ENCODE data around the gene PDE6B. TPM values are rescaled to one million over a fixed set of nuclear protein-coding genes. Genes with fewer than 3 reads are reported as not detected.

The PDE6B gene
- total and polyA plus RNA-seq, 2 of the 13 experiments (the other 11 are each of a cell fraction or from before 2014, with no cell fraction given) = 0.38 to 0.40 TPM

- in situ Hi-C loops (cut with HindIII; ENCODE audit: extremely low pct_ligation_motif_present, low pct_unique_long_range_greater_than_20kb) (no loop called here), intact Hi-C loops (cut with micrococcal nuclease; ENCODE audit: unreplicated experiment) (no loop called here)
- Histone ChIP-seq H3K9me3 (ENCODE audit: low read length) (no peaks in the 10 kb centered on the region), H3K27ac (ENCODE audit: extremely low read length, insufficient read depth, low read length) (no peak overlapping the region), H3K4me1 (ENCODE audit: insufficient read depth, low read length) (peaks cover 62% of the 10 kb centered on the region), H3K79me2 (ENCODE audit: insufficient read depth, low read length) (no peaks in the 10 kb centered on the region), H3K4me2 (ENCODE audit: low read depth, low read length) (no peak overlapping the region), H3K4me3 (replicated peaks in 1 of 3; ENCODE audit: insufficient read depth in 1 of 3, low read depth in 2 of 3, low read length in 3 of 3) (no peak overlapping the region), H4K20me1 (ENCODE audit: insufficient read depth, low read length) (no peaks in the 10 kb centered on the region), H3K27me3 (ENCODE audit: control insufficient read depth in 1 of 2, insufficient read depth in 2 of 2, low read length in 2 of 2) (peaks cover 18 to 68% of the 10 kb centered on the region in 2 experiments), H3K9ac (ENCODE audit: insufficient read depth, low read depth, low read length) (no peak overlapping the region), H2AFZ (ENCODE audit: low read length) (no peak overlapping the region), H3K36me3 (replicated peaks in 1 of 2; ENCODE audit: control insufficient read depth in 1 of 2, insufficient read depth in 2 of 2, low read length in 2 of 2) (no peaks in the 10 kb centered on the region)
- WGBS (ENCODE audit: low lambda C conversion rate) = 75% methylated on average over 22 of the region's 35 CpGs
- DNase-seq (ENCODE audit: low spot score) (no peak), FAIRE-seq (no peak), ATAC-seq (no peak)
- ChIA-PET POLR2A (no interaction called here), CTCF (ENCODE audit: low intra/inter-chr PET ratio, low total read pairs) (no interaction called here)
- TF ChIP-seq, protein P1, sequence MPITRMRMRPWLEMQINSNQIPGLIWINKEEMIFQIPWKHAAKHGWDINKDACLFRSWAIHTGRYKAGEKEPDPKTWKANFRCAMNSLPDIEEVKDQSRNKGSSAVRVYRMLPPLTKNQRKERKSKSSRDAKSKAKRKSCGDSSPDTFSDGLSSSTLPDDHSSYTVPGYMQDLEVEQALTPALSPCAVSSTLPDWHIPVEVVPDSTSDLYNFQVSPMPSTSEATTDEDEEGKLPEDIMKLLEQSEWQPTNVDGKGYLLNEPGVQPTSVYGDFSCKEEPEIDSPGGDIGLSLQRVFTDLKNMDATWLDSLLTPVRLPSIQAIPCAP (CRISPR knock-in tag; IDR thresholded peaks at IDR 0.05; ENCODE audit: low read depth) = no peak
- no TSS peak for BruUV-seq (replicated peaks)
These were observed 27.9 kb downstream of the PDE6B start for GRCh38 chr4:653080-653821.

DNA sequence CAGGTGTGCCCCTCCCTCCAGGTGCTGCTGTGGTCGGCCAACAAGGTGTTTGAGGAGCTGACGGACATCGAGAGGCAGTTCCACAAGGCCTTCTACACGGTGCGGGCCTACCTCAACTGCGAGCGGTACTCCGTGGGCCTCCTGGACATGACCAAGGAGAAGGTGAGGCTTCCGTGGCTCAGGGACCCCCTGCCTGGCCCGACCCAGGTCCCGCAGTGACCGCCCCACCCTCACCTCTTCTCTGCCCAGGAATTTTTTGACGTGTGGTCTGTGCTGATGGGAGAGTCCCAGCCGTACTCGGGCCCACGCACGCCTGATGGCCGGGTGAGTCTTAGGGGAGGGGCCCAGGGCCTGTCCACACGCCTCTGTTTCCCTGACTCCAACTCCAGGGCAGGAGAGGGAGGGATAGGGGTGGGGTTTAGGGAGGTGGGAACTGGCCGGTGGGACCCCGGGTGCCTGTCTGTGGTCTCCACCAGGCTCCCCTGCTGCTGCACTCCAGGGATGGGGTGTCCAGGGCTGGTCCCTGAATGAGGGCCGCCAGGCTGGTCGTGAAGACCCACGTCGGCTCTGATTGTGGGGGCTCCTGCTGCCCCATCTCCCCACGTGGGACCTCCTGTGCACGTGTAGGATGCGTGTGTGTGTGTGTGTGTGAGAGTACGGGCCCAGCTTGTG lies 28.6 kb downstream of the PDE6B start:
- in situ Hi-C loops (cut with HindIII; ENCODE audit: extremely low pct_ligation_motif_present, low pct_unique_long_range_greater_than_20kb) = no loop called here
- CTCF ChIA-PET (ENCODE audit: low intra/inter-chr PET ratio, low total read pairs) = no interaction called here
- TF ChIP-seq MBD4 (IDR thresholded peaks at IDR 0.05; ENCODE audit: borderline replicate concordance, low read length) = no peak
- TF ChIP-seq FOXK1 (CRISPR knock-in tag; IDR thresholded peaks at IDR 0.05; ENCODE audit: borderline replicate concordance, low read depth) = no peak
- TF ChIP-seq CBFB (CRISPR knock-in tag; IDR thresholded peaks at IDR 0.05) = no peak
- no peak for TF ChIP-seq SMAD9 (CRISPR knock-in tag; IDR thresholded peaks at IDR 0.05)
- TF ChIP-seq, protein P2, sequence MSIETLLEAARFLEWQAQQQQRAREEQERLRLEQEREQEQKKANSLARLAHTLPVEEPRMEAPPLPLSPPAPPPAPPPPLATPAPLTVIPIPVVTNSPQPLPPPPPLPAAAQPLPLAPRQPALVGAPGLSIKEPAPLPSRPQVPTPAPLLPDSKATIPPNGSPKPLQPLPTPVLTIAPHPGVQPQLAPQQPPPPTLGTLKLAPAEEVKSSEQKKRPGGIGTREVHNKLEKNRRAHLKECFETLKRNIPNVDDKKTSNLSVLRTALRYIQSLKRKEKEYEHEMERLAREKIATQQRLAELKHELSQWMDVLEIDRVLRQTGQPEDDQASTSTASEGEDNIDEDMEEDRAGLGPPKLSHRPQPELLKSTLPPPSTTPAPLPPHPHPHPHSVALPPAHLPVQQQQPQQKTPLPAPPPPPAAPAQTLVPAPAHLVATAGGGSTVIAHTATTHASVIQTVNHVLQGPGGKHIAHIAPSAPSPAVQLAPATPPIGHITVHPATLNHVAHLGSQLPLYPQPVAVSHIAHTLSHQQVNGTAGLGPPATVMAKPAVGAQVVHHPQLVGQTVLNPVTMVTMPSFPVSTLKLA (IDR thresholded peaks at IDR 0.05) = no peak
- TF ChIP-seq HNRNPUL1 (IDR thresholded peaks at IDR 0.05; ENCODE audit: low read depth, low read length) = no peak
- TF ChIP-seq ZKSCAN1 (IDR thresholded peaks at IDR 0.05; ENCODE audit: low read length) = no peak
- TF ChIP-seq ZC3H4 (CRISPR knock-in tag; IDR thresholded peaks at IDR 0.05; ENCODE audit: borderline replicate concordance) = no peak
- TF ChIP-seq ETV5 (CRISPR knock-in tag; IDR thresholded peaks at IDR 0.05; ENCODE audit: borderline replicate concordance) = no peak
- no peak for TF ChIP-seq ZNF264 (CRISPR knock-in tag; IDR thresholded peaks at IDR 0.05)
- TF ChIP-seq, protein P3, sequence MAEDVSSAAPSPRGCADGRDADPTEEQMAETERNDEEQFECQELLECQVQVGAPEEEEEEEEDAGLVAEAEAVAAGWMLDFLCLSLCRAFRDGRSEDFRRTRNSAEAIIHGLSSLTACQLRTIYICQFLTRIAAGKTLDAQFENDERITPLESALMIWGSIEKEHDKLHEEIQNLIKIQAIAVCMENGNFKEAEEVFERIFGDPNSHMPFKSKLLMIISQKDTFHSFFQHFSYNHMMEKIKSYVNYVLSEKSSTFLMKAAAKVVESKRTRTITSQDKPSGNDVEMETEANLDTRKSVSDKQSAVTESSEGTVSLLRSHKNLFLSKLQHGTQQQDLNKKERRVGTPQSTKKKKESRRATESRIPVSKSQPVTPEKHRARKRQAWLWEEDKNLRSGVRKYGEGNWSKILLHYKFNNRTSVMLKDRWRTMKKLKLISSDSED (CRISPR knock-in tag; IDR thresholded peaks at IDR 0.05) = no peak
- no peak for TF ChIP-seq HMGA1 (CRISPR knock-in tag; conservative IDR thresholded peaks at IDR 0.05)
- TF ChIP-seq CAMTA2 (CRISPR knock-in tag; IDR thresholded peaks at IDR 0.05; ENCODE audit: borderline replicate concordance) = no peak

More for the DNA sequence above, 28.6 kb downstream of the PDE6B start:
- no peak for DNase-seq (ENCODE audit: low spot score)
- Histone ChIP-seq H3K9ac (ENCODE audit: insufficient read depth, low read depth, low read length) (no peak overlapping the region), H3K4me2 (ENCODE audit: low read depth, low read length) (no peak overlapping the region), H4K20me1 (ENCODE audit: insufficient read depth, low read length) (no peaks in the 10 kb centered on the region), H3K79me2 (ENCODE audit: insufficient read depth, low read length) (no peaks in the 10 kb centered on the region), H3K27ac (ENCODE audit: extremely low read length, insufficient read depth, low read length) (no peak overlapping the region), H3K9me3 (ENCODE audit: low read length) (no peaks in the 10 kb centered on the region), H3K27me3 (ENCODE audit: control insufficient read depth in 1 of 2, insufficient read depth in 2 of 2, low read length in 2 of 2) (peaks cover 14 to 60% of the 10 kb centered on the region in 2 experiments), H3K4me1 (ENCODE audit: insufficient read depth, low read length) (peaks cover 62% of the 10 kb centered on the region), H3K4me3 (replicated peaks in 1 of 3; ENCODE audit: insufficient read depth in 1 of 3, low read depth in 2 of 3, low read length in 3 of 3) (no peak overlapping the region), H3K36me3 (replicated peaks in 1 of 2; ENCODE audit: control insufficient read depth in 1 of 2, insufficient read depth in 2 of 2, low read length in 2 of 2) (no peaks in the 10 kb centered on the region), H2AFZ (ENCODE audit: low read length) (no peak overlapping the region)
- no peak for ATAC-seq
- no peak for FAIRE-seq
- WGBS (ENCODE audit: low lambda C conversion rate) = 33% methylated on average over 9 of the region's 29 CpGs
- no TSS peak for BruUV-seq (replicated peaks)
- intact Hi-C loops (cut with micrococcal nuclease; ENCODE audit: unreplicated experiment) = no loop called here
- POLR2A ChIA-PET = no interaction called here
